Measurements from ENCODE around the gene ATP12A.

ATP12A gene

GRCh38 chr13:24680258-24680920 is at the start of gene ATP12A:
Gene ATP12A, plus strand, starts transcription at chr13:24680408. Its CDS starts 336 bp downstream, at chr13:24680744.
- DNase-seq: no peak

- DNase-seq: no peak
Observed at GRCh38 chr13:24630851-24631620, 49.2 kb upstream of the ATP12A start.

- DNase-seq: no peak
Observed at GRCh38 chr13:24631922-24632321, 48.3 kb upstream of the ATP12A start.

- DNase-seq: no peak
Observed at GRCh38 chr13:24632382-24633121, 47.7 kb upstream of the ATP12A start.

- DNase-seq: no peak
Observed at GRCh38 chr13:24636776-24637175, 43.4 kb upstream of the ATP12A start.

- no peak for DNase-seq
Observed at GRCh38 chr13:24638096-24638495, 42.1 kb upstream of the ATP12A start.

GRCh38 chr13:24640752-24641151 is 39.5 kb upstream of the ATP12A start:
- DNase-seq: no peak

GRCh38 chr13:24642219-24642618 is 38.0 kb upstream of the ATP12A start:
- DNase-seq: no peak

GRCh38 chr13:24644036-24644435 is 36.2 kb upstream of the ATP12A start:
- DNase-seq: no peak

GRCh38 chr13:24648271-24648670 is 31.9 kb upstream of the ATP12A start:
- no peak for DNase-seq

GRCh38 chr13:24648983-24649687 is 31.1 kb upstream of the ATP12A start:
- no peak for DNase-seq

GRCh38 chr13:24649688-24650043 is 30.5 kb upstream of the ATP12A start:
- no peak for DNase-seq

- no peak for DNase-seq
Observed at GRCh38 chr13:24650161-24650560, 30.0 kb upstream of the ATP12A start.

- no peak for DNase-seq
Observed at GRCh38 chr13:24651718-24652345, 28.4 kb upstream of the ATP12A start.

GRCh38 chr13:24652359-24652758 is 27.8 kb upstream of the ATP12A start:
- DNase-seq: no peak

- no peak for DNase-seq
Observed at GRCh38 chr13:24654741-24655140, 25.5 kb upstream of the ATP12A start.

GRCh38 chr13:24659239-24659638 is 21.0 kb upstream of the ATP12A start:
- DNase-seq: no peak

GRCh38 chr13:24660023-24660741 is 20.0 kb upstream of the ATP12A start:
- no peak for DNase-seq

GRCh38 chr13:24661713-24662112 is 18.5 kb upstream of the ATP12A start:
- DNase-seq: no peak

- DNase-seq: no peak
Observed at GRCh38 chr13:24662195-24663088, 17.8 kb upstream of the ATP12A start.

- DNase-seq: no peak
Observed at GRCh38 chr13:24663089-24663395, 17.2 kb upstream of the ATP12A start.

All from NCI-H2029 treated with DMSO at 0.1 percent for 48 hours (cell line).